NCI-H1105 (cell line): ENCODE results near the gene BDKRB2.
"Not testable (repeated sequence)": the region's sequence is repeated elsewhere in the genome, so short reads cannot be mapped to it uniquely, and the experiment has no call there.

Source experiments
- DNase-seq: peaks from one replicate; lab custom pipeline; 2025; lab: John Stamatoyannopoulos, UW

BDKRB2 gene

DNA sequence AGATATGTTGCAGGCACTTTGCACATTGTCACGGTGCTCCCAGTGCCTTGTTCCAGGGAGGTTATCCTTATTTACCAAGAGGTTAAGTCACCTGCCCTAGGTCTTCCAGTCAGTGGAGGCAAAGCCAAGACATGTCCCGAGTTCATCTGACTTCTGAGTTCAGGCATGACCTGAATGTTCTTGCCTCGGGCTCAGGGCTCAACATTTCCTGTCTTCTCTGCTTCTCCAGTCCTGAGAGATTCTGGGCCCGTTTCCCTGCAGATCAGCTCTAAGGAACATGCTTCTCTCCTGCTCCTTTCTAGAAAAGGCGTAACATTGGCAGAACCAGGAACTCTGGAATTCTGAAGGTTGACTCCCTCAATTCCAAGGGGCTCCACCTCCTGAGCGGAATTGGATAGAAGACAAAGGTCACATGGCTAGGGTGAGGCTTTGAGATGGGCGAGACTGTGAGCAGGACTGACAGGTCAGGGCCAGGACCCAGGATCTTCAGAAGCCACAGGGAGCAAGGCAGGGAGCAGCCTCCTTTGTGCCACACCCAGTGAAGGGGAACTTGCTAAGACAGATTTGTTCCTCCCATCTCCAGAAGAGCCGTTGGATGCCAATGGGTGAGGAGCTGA lies 19.9 kb downstream of the BDKRB2 start:
- no peak for DNase-seq

GRCh38 chr14:96225213-96225612 lies 20.6 kb downstream of the BDKRB2 start:
- no peak for DNase-seq

GRCh38 chr14:96225745-96226151 lies 21.1 kb downstream of the BDKRB2 start:
- no peak for DNase-seq

DNA sequence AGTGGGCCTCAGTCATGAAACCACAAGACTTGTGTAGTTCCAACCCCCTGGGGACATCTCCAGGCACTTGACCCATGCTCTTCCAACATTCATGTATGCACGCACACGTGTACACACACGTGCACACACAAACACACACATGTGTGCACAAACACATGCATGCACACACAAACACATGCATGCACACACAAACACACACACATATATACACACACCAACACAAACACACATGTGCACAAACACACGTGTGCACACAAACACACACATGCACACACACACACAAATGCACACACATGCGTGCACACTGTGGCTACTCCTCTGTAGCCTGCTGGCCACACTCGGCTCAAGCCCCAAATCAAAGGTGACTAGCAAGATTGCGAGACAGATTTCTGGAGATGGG lies 22.8 kb downstream of the BDKRB2 start:
- DNase-seq = no peak

DNA sequence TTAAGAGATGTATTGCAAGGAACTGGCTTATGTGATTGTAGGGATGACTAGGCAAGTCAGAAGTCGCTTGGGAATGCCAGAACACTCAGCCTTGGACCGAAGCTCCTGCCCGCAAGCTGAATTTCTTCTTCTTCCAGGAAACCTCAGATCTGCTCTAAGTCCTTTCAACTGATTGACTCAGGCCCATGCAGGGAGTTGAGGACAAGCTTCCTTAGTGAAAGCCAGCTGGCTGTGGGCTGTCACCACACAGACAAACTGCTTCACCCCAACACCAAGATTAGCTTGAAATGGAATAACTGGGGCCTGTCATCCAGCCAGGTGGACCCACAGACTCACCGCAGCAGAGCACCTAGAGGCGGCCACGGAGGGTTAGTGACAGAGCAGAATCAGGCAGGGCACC lies 24.7 kb downstream of the BDKRB2 start:
- no peak for DNase-seq

- DNase-seq = no peak
Measured at GRCh38 chr14:96231056-96231455, 26.4 kb downstream of the BDKRB2 start.

- no peak for DNase-seq
Measured at GRCh38 chr14:96231526-96232130, 27.0 kb downstream of the BDKRB2 start.

DNA sequence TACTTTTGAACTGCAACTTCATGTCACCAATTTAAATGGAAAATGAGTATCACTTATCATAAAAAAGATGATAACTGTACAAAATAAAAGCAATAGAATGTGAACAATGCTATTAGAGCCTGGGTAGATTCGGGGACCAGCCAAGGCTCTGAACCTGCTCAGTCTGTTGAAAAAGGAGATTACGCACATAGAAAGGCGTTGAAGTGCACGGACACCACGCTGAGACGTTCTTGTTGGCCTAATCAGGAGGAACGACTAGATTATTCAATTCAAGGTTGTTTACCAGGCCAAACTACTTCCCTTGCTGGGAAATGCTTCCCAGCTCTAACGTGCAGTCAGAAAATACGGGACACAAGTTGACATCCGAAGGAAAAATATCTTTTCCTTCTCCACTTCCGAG lies 27.9 kb downstream of the BDKRB2 start:
- DNase-seq = no peak

GRCh38 chr14:96233661-96234060 lies 29.0 kb downstream of the BDKRB2 start:
- no peak for DNase-seq

DNA sequence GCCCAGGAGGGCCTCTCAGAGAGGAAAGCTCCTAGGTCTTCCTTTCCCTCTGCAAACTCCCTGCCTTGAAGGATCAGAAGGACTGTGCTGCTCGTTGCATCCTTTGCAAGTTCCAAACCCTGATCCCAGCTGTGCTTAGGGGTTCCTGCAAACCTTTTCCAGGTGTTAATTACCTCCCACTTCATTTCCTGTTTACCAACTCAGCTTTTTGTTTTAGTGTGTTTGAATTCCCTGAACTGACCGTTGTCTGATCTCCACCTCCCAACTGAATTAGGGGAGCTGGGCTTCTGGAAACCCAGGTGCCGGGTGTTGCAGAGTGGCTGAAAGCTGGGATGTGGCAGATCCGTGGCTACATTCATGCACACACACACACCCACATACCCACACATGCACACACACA lies 30.8 kb downstream of the BDKRB2 start:
- DNase-seq = no peak

GRCh38 chr14:96237641-96238040 lies 33.0 kb downstream of the BDKRB2 start:
- DNase-seq = no peak

DNA sequence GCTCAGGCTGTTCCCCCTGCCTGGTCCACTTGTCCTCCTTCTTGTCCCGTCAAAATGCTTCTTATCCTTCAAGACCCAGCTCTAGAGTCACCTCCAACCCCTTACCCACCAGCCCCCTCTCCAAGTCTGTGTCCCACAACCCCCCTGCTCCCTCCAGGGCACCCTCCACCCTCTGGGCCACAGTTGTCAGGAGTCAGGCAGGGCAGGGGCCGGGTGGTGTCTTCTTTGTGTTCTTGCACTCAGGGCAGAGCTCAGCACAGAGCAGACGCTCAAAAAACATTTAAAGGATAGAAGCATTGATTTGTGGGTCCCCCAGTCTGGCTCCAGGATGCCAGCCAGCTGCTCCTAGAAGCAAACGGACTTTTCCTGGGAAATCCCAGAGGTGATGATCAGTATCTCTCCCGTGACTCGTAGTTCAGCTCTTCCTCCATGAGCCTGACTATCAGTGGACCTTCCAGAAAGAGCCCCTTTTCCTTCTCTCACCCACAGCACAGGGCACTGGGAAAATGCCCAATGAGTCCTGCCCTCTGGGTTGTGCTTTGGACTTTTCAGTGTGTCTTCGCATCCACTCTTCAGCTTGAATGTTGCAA lies 34.1 kb downstream of the BDKRB2 start:
- no peak for DNase-seq

GRCh38 chr14:96239711-96240141 lies 35.1 kb downstream of the BDKRB2 start:
- no peak for DNase-seq

GRCh38 chr14:96240641-96241040 lies 36.0 kb downstream of the BDKRB2 start:
- DNase-seq = no peak

DNA sequence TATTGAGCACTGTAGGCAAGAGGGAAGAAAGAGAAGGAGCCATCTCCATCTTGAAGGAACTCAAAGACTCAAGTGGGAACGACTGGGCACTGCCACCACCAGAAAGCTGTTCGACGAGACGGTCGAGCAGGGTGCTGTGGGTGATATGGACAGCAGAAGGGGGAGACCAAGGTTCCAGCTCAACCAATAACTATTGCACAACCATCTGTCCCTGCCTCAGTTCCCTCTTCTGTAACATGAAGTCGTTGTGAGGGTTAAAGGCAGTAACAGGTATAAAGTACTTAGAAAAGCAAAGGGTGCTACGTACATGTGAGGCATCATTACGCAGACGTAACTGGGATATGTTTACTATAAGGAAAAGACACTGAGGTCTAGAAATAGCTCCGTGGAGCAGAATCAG lies 37.5 kb downstream of the BDKRB2 start:
- no peak for DNase-seq

GRCh38 chr14:96243785-96244184 lies 39.1 kb downstream of the BDKRB2 start:
- DNase-seq = no peak

DNA sequence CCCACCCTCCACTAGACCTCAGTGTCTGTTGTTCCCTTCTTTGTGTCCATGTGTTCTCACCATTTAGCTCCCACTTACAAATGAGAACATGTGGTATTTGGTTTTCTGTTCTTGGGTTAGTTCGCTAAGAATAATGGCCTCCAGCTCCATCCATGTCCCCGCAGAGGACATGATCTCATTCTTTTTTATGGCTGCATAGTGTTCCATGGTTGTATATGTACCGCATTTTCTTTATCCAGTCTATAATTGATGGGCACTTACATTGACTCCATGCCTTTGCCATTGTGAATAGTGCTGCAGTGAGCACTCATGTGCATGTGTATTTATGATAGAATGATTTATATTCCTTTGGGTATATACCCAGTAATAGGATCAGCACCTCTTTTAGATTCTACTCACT lies 40.4 kb downstream of the BDKRB2 start:
- DNase-seq = not testable (repeated sequence)

GRCh38 chr14:96245710-96246538 lies 41.3 kb downstream of the BDKRB2 start:
- no peak for DNase-seq

- no peak for DNase-seq
Measured at GRCh38 chr14:96246539-96246847, 41.9 kb downstream of the BDKRB2 start.

DNA sequence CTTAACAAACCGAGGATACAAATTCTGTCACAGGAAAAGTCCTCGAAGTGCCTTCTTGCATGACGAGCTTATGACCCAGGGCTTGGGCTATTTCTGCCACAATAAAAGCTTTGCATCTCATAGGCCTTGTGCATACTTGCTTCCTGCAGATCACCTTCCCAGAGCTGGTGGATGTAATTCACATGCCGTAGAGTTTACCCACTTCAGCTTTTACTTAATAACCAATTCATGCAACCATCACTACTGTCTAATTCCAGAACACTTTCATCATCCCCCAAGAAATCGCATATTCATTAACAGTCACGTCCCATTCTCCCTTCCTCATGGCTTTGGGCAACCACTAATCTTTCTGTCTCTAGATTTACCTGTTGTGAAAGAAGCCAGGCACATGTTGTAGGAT lies 42.4 kb downstream of the BDKRB2 start:
- no peak for DNase-seq

- DNase-seq = no peak
Measured at GRCh38 chr14:96249029-96249428, 44.4 kb downstream of the BDKRB2 start.

DNA sequence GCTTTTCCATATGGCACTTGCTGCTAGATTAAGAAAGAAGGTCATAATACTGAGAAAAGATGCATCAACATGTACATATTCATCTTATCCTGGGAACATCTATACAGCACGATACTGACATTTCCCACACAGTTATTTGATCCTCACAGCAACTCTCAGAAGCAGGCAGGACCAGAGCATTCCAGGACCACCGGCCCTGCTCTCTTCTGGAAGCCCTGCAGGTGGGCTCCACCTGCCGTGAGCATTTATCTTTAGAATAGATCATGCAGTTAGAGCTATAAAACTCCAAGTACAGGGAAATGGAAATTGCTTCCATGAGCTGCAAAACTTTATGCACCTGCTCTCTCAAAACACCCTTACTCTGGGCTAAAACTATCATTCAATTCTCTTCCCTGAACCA lies 45.8 kb downstream of the BDKRB2 start:
- DNase-seq = no peak

- no peak for DNase-seq
Measured at GRCh38 chr14:96251656-96252155, 47.1 kb downstream of the BDKRB2 start.
